H9 (cell line): ENCODE data around the gene KCMF1. TPM values are rescaled to one million over a fixed set of nuclear protein-coding genes. Genes with fewer than 3 reads are reported as not detected.

Source experiments
- DNase-seq: peaks from one replicate; pipeline ENCODE4 v3.0.0-alpha.2; 2017
- H2AFZ ChIP-seq: one replicate; pipeline ENCODE4 v1.6.1; 2013; ENCODE audit warnings: mild to moderate bottlenecking, low read length, control low read depth, moderate library complexity
- H2AK5ac ChIP-seq: 2 replicates; pipeline ENCODE4 v1.6.1; 2013; ENCODE audit warnings: low read length, control low read depth, mixed read lengths; ENCODE audit not compliant: insufficient read length
- H2BK120ac ChIP-seq: one replicate; pipeline ENCODE4 v1.6.1; 2013; ENCODE audit warnings: low read depth, mild to moderate bottlenecking, low read length, control low read depth, inconsistent platforms; ENCODE audit not compliant: poor library complexity, severe bottlenecking
- H2BK12ac ChIP-seq: 2 replicates; pipeline ENCODE4 v1.6.1; 2013; ENCODE audit warnings: low read length, control low read depth, mixed read lengths, low read depth; ENCODE audit not compliant: insufficient read length
- H2BK15ac ChIP-seq: 2 replicates; pipeline ENCODE4 v1.6.1; 2013; ENCODE audit warnings: low read depth, low read length, control low read depth
- H2BK20ac ChIP-seq: one replicate; pipeline ENCODE4 v1.6.1; 2013; ENCODE audit warnings: low read depth, mild to moderate bottlenecking, low read length, control low read depth, inconsistent platforms; ENCODE audit not compliant: poor library complexity, severe bottlenecking
- H2BK5ac ChIP-seq: 2 replicates; pipeline ENCODE4 v1.6.1; 2013; ENCODE audit warnings: low read length, control low read depth, mixed read lengths; ENCODE audit not compliant: insufficient read length
- H3K14ac ChIP-seq: 2 replicates; pipeline ENCODE4 v1.6.1; 2013; ENCODE audit warnings: low read length, control low read depth; ENCODE audit not compliant: insufficient read depth
- H3K18ac ChIP-seq: 2 replicates; pipeline ENCODE4 v1.6.1; 2013; ENCODE audit warnings: low read depth, mild to moderate bottlenecking, mixed read lengths, low read length, control low read depth; ENCODE audit not compliant: insufficient read length
- H3K23ac ChIP-seq: 2 replicates; pipeline ENCODE4 v1.6.1; 2013; ENCODE audit warnings: low read length, control low read depth, mixed read lengths, low read depth; ENCODE audit not compliant: insufficient read length
- H3K23me2 ChIP-seq: 2 replicates; pipeline ENCODE4 v1.6.1; 2013; ENCODE audit warnings: low read depth, mild to moderate bottlenecking, mixed read lengths, low read length, control low read depth; ENCODE audit not compliant: insufficient read length, poor library complexity, severe bottlenecking
- H3K27ac ChIP-seq: 2 replicates; pipeline ENCODE4 v1.5.1; 2013; ENCODE audit warnings: low read length, control low read depth, mixed read lengths, low read depth; ENCODE audit not compliant: insufficient read length
- H3K27me3 ChIP-seq: 2 replicates; pipeline ENCODE4 v1.6.1; 2013; ENCODE audit warnings: low read length, control low read depth, inconsistent platforms; ENCODE audit not compliant: insufficient read depth
- H3K4ac ChIP-seq: 2 replicates; pipeline ENCODE4 v1.6.1; 2013; ENCODE audit warnings: low read depth, mild to moderate bottlenecking, control low read depth, inconsistent platforms, low read length, moderate library complexity
- H3K4me1 ChIP-seq: 2 replicates; pipeline ENCODE4 v1.6.1; 2013; ENCODE audit warnings: low read length, control low read depth, inconsistent platforms; ENCODE audit not compliant: insufficient read depth
- H3K4me2 ChIP-seq: 2 replicates; pipeline ENCODE4 v1.6.1; 2013; ENCODE audit warnings: low read length, control low read depth, mixed read lengths; ENCODE audit not compliant: insufficient read length, insufficient read depth
- H3K56ac ChIP-seq: 2 replicates; pipeline ENCODE4 v1.6.1; 2013; ENCODE audit warnings: low read depth, mild to moderate bottlenecking, mixed read lengths, low read length, control low read depth; ENCODE audit not compliant: insufficient read length
- H3K79me1 ChIP-seq: 2 replicates; pipeline ENCODE4 v1.6.1; 2013; ENCODE audit warnings: low read depth, mild to moderate bottlenecking, moderate library complexity, low read length, control low read depth, inconsistent platforms; ENCODE audit not compliant: insufficient read depth, poor library complexity, severe bottlenecking
- H3K79me2 ChIP-seq: 2 replicates; pipeline ENCODE4 v1.6.1; 2013; ENCODE audit warnings: low read length, control low read depth, inconsistent platforms; ENCODE audit not compliant: insufficient read depth
- H3K9ac ChIP-seq: 2 replicates; pipeline ENCODE4 v1.6.1; 2013; ENCODE audit warnings: low read length, control low read depth, mixed read lengths; ENCODE audit not compliant: insufficient read length; ENCODE audit errors: extremely low read depth
- H3K9me3 ChIP-seq: one replicate; pipeline ENCODE4 v1.6.1; 2013; ENCODE audit warnings: low read depth, low read length, inconsistent platforms; ENCODE audit not compliant: control insufficient read depth
- H3T11ph ChIP-seq: one replicate; pipeline ENCODE4 v1.6.1; 2013; ENCODE audit warnings: mild to moderate bottlenecking, low read length, control low read depth, inconsistent platforms
- H4K20me1 ChIP-seq: one replicate; pipeline ENCODE4 v1.6.1; 2013; ENCODE audit not compliant: control insufficient read depth, insufficient read length, insufficient read depth
- H4K5ac ChIP-seq: 2 replicates; pipeline ENCODE4 v1.6.1; 2013; ENCODE audit warnings: low read depth, mild to moderate bottlenecking, mixed read lengths, low read length, control low read depth; ENCODE audit not compliant: insufficient read length
- H4K8ac ChIP-seq: replicated peaks from 2 replicates; pipeline ENCODE4 v1.6.1; 2013; ENCODE audit warnings: low read length, control low read depth, mixed read lengths, low read depth; ENCODE audit not compliant: insufficient read length
- H4K91ac ChIP-seq: 2 replicates; pipeline ENCODE4 v1.6.1; 2013; ENCODE audit warnings: low read depth, mild to moderate bottlenecking, moderate library complexity, mixed read lengths, low read length, control low read depth; ENCODE audit not compliant: insufficient read length
- H3K27ac Mint-ChIP-seq, 3 experiments: 2 replicates in 2 of 3; 3 replicates in 1 of 3; pipeline ENCODE4 v1.8.0; 2020 to 2021; ENCODE audit warnings: mixed read lengths in 3 of 3, mild to moderate bottlenecking in 1 of 3, moderate library complexity in 1 of 3
- H3K27me3 Mint-ChIP-seq: 2 replicates; pipeline ENCODE4 v1.8.0; 2021; ENCODE audit warnings: low read depth, mild to moderate bottlenecking, moderate library complexity, mixed read lengths
- H3K36me3 Mint-ChIP-seq, 3 experiments: 2 replicates in 2 of 3; 3 replicates in 1 of 3; pipeline ENCODE4 v1.8.0; 2020 to 2021; ENCODE audit warnings: low read depth in 3 of 3, mixed read lengths in 3 of 3; ENCODE audit not compliant: insufficient read depth in 1 of 3
- H3K4me1 Mint-ChIP-seq, 2 experiments: 2 replicates each; pipeline ENCODE4 v1.8.0; 2020; ENCODE audit warnings: mixed read lengths in 2 of 2
- H3K4me3 Mint-ChIP-seq, 2 experiments: 2 replicates in 1 of 2; 3 replicates in 1 of 2; pipeline ENCODE4 v1.8.0; 2020 to 2021; ENCODE audit warnings: mild to moderate bottlenecking in 2 of 2, mixed read lengths in 2 of 2, moderate library complexity in 1 of 2
- H3K9me3 Mint-ChIP-seq, 2 experiments: 2 replicates in 1 of 2; 3 replicates in 1 of 2; pipeline ENCODE4 v1.8.0; 2020; ENCODE audit warnings: mild to moderate bottlenecking in 2 of 2, mixed read lengths in 2 of 2, moderate library complexity in 1 of 2
- WGBS: extraction: QIAGEN DNeasy Blood & Tissue Kit; methylation state at CpG from one replicate; pipeline ENCODE4 v1.1.7; 2013; ENCODE audit warnings: missing lambda C conversion rate, low lambda C conversion rate, mixed read lengths; ENCODE audit not compliant: insufficient read length; ENCODE audit errors: extremely low coverage; 5-methylcytosine and 5-hydroxymethylcytosine counted together
- total RNA-seq: library from RNA; stranded (reverse); gene quantifications from 2 replicates; pipeline ENCODE4 v1.2.1, GENCODE V29; 2021
- TF ChIP-seq, protein P1 (sequence below): fragments of 200-600 bp; sonication (generic); conservative IDR thresholded peaks from 3 replicates; pipeline ENCODE4 v1.8.0; 2021; ENCODE audit warnings: antibody characterized with exemption, mild to moderate bottlenecking

KCMF1 gene
- total RNA-seq, 1 experiment from 2014 or later: 113 TPM

DNA sequence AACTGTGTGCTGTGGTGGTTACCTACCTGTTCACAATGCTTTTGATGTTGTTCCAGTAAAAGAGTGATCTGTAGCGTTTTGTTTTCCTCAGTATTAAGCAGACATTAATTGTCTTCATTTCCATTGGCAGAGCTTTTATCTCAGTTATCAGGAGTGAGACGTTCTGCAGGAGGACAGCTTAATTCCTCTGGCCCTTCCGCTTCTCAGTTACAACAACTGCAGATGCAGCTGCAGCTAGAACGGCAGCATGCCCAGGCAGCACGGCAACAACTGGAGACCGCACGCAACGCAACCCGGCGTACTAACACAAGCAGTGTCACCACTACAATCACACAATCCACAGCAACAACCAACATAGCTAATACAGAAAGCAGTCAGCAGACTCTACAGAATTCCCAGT is 78.3 kb downstream of the KCMF1 start:
- Histone ChIP-seq H3K4me2 (no peak overlapping the region), H3K56ac (no peak overlapping the region), H3K27ac (no peak overlapping the region), H4K8ac (no peak overlapping the region), H3K27me3 (no peaks in the 10 kb centered on the region), H3K4me1 (no peaks in the 10 kb centered on the region), H2BK120ac (no peak overlapping the region), H3K9me3 (no peaks in the 10 kb centered on the region), H2BK5ac (no peak overlapping the region), H3K18ac (no peak overlapping the region), H3K14ac (no peak overlapping the region), H2AK5ac (no peak overlapping the region), H3T11ph (no peak overlapping the region), H3K79me2 (no peaks in the 10 kb centered on the region), H2BK12ac (no peak overlapping the region), H2AFZ (no peak overlapping the region), H4K5ac (no peak overlapping the region), H2BK15ac (no peak overlapping the region), H2BK20ac (no peak overlapping the region), H4K91ac (no peak overlapping the region), H3K79me1 (no peaks in the 10 kb centered on the region), H3K9ac (no peak overlapping the region), H4K20me1 (no peaks in the 10 kb centered on the region), H3K4ac (no peak overlapping the region), H3K23me2 (no peaks in the 10 kb centered on the region), H3K23ac (no peak overlapping the region)
- TF ChIP-seq, protein P1, sequence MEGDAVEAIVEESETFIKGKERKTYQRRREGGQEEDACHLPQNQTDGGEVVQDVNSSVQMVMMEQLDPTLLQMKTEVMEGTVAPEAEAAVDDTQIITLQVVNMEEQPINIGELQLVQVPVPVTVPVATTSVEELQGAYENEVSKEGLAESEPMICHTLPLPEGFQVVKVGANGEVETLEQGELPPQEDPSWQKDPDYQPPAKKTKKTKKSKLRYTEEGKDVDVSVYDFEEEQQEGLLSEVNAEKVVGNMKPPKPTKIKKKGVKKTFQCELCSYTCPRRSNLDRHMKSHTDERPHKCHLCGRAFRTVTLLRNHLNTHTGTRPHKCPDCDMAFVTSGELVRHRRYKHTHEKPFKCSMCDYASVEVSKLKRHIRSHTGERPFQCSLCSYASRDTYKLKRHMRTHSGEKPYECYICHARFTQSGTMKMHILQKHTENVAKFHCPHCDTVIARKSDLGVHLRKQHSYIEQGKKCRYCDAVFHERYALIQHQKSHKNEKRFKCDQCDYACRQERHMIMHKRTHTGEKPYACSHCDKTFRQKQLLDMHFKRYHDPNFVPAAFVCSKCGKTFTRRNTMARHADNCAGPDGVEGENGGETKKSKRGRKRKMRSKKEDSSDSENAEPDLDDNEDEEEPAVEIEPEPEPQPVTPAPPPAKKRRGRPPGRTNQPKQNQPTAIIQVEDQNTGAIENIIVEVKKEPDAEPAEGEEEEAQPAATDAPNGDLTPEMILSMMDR: no peak
- peak overlapping the region in 1 of 3 experiments; percentile 81; a peak in 3 of 7 replicates for H3K27ac Mint-ChIP-seq
- WGBS: no CpG with 5 or more reads among the region's 10 CpGs
- no peaks in the 10 kb centered on the region for H3K27me3 Mint-ChIP-seq
- peaks cover 27 to 73% (median 66%) of the 10 kb centered on the region in 3 experiments for H3K36me3 Mint-ChIP-seq
- H3K4me3 Mint-ChIP-seq: no peak overlapping the region
- H3K9me3 Mint-ChIP-seq: no peaks in the 10 kb centered on the region
- DNase-seq: no peak
- peaks cover 17 to 19% of the 10 kb centered on the region in 2 experiments for H3K4me1 Mint-ChIP-seq
